AG09309 (cell line): ENCODE data around the gene DNAJC6.
A peak's percentile ranks its signal among the peaks of the same experiment; 100 is the strongest.

Source experiments
- DNase-seq: peaks from one replicate; pipeline ENCODE4 v3.0.0-alpha.2; 2010; ENCODE audit warnings: low read depth
- H3K4me3 ChIP-seq: 2 replicates; pipeline ENCODE4 v1.5.1; 2011; ENCODE audit warnings: mild to moderate bottlenecking, low read depth, low read length, moderate library complexity; ENCODE audit not compliant: control insufficient read depth
- TF ChIP-seq, protein P1 (sequence below): IDR thresholded peaks from 2 replicates; pipeline ENCODE4 v1.5.1; 2011; ENCODE audit warnings: mild to moderate bottlenecking, low read depth, low read length, inconsistent platforms; ENCODE audit not compliant: insufficient read depth, control insufficient read depth; ENCODE audit errors: missing control alignments

The DNAJC6 gene

DNA sequence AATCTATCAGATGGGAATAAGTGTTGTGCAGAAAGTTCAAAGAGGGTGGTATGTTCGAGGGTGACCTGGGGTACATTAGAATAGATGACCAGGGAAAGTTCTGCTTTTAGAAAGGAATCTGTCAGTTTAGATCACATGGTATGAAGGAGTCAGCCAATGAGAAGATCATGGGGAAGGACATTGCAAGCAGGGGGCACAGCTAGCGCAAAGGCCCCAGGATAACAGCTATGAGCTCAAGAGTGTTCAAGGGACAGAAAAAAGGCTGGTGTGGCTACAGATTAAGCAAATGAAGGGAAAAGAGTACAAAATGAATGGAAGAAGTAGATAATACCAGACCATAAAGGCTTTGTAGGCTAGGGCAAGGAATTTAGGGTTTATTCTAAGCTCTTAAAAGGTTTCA lies 119.7 kb downstream of the DNAJC6 start:
- TF ChIP-seq, protein P1, sequence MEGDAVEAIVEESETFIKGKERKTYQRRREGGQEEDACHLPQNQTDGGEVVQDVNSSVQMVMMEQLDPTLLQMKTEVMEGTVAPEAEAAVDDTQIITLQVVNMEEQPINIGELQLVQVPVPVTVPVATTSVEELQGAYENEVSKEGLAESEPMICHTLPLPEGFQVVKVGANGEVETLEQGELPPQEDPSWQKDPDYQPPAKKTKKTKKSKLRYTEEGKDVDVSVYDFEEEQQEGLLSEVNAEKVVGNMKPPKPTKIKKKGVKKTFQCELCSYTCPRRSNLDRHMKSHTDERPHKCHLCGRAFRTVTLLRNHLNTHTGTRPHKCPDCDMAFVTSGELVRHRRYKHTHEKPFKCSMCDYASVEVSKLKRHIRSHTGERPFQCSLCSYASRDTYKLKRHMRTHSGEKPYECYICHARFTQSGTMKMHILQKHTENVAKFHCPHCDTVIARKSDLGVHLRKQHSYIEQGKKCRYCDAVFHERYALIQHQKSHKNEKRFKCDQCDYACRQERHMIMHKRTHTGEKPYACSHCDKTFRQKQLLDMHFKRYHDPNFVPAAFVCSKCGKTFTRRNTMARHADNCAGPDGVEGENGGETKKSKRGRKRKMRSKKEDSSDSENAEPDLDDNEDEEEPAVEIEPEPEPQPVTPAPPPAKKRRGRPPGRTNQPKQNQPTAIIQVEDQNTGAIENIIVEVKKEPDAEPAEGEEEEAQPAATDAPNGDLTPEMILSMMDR, result no peak
- no peak for DNase-seq
- H3K4me3 ChIP-seq, result no peak overlapping the region

DNA sequence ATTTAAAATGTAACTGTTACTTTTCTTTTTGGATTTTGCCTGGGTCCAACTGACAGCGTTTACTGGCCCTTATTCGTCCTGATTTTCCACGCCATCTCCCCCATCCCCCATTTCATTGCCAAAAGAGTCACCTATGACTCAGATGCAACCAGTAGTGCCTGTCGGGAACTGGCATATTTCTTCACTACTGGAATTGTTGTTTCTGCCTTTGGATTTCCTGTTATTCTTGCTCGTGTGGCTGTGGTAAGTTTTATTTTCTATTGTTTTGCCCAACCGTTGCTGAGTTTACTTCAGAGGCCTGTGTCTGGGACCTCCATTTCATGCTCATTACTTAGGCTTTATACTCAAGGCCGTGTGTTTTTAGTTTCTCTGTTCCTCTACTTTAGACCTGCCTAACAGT lies 120.5 kb downstream of the DNAJC6 start:
- H3K4me3 ChIP-seq, result no peak overlapping the region
- no peak for DNase-seq
- TF ChIP-seq, protein P1, result no peak

DNA sequence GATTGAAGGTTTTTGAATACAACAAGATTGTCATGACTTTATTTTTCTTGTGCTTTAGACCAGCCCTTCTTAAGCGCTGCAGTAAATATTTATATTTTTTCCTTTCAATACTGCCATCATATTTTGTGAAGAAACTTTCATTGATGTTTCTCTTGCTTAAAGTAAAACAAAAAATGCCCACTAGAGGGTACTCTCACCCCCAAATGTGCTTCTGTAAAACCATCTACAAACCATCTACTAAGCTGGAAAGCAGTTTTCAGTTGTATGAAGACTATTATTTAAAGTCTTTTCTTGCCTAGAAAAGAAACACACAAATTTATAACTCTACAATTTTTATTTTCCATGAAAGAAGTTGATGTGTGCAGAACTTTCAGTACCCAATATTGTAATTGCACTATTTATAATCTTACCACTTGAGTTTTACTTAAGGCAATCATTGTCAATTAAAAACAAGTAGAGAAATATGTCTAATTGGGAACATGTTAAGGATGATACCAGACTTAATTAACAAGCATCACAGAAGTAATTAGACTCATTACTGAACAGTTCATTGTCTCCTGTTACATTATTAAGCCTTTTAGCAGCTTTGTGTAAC lies 121.9 kb downstream of the DNAJC6 start:
- TF ChIP-seq, protein P1, result peak; percentile 51
- no peak for DNase-seq
- H3K4me3 ChIP-seq, result no peak overlapping the region

DNA sequence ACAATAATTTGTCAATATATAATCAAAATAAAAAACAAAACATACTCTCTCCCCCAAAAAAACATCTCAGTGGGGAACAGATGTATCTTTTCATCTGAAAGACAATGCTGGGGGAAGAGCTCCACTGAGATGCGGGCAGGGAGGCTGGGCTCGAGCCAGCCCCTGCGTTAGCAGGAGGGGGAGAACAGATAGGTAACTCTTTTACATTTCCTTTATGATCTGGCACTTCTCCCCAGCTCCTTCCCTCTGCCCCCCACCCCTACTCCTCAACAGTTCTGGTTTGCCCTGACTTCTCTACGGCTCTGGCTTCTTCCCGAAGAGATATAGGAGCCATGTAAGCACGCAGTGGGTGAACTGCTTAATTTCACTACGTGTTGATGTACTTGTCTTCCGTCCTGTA lies 123.6 kb downstream of the DNAJC6 start:
- TF ChIP-seq, protein P1, result no peak
- DNase-seq, result no peak
- no peak overlapping the region for H3K4me3 ChIP-seq

DNA sequence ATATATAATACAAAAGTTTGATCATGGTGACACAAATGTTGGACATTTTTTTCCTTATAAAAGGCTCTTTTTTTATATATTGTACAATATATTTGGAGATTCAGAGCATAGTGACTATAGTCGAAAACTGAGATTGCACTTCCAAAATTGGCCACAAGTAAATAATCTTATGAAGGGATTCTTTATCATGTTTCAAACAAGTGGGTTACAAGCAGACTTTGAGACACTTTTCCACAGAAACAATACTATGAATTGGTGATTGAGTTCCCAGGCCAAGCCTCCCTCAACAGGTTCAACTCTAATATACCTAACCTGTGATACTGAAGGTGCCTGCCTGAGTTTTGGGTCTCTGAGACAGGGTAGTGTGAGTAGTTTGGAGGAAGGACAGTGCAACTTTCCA lies 124.9 kb downstream of the DNAJC6 start:
- H3K4me3 ChIP-seq, result no peak overlapping the region
- DNase-seq, result no peak
- TF ChIP-seq, protein P1, result no peak

DNA sequence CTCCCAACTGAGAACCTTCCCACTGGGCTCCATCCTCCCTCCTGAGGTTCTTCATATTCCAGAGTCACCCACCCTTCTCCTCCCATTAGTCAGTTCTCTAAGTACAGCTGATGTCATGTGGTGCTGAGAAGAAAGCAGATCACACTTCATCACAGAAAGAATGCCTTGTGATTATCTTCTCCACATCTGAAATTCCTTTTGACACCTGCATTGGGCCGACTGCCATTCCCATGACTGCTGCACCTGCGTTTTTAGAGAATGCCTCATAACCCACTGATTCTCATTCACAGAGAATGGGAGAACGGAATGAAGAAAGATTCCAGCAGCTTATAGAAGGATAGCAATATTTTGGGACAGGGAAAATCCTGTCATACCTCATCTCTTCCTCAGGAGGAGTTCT lies 125.4 kb downstream of the DNAJC6 start:
- DNase-seq, result no peak
- TF ChIP-seq, protein P1, result no peak
- no peak overlapping the region for H3K4me3 ChIP-seq

DNA sequence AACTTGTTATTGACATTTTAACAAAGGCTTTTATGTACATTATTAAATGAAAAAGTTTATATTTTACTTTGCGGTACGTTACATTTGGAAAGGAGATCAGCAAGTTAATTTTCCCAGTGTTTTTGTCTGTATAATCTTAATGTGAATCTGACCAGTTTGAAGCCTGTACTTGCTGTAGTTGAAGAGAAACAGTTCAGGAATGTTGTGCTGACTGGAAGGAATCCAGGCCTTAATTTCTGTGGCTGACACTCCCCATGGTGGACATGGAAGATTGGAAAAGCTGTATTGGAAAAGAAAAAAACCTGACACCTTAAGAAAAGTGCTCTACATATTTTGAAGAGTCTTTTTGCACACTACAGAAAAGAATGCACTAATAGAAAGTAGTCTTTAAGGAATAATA lies 126.6 kb downstream of the DNAJC6 start:
- TF ChIP-seq, protein P1, result no peak
- H3K4me3 ChIP-seq, result no peak overlapping the region
- no peak for DNase-seq
